GM18517 (cell line): ENCODE measurements around the gene LRRC4.

Source experiments
- ATAC-seq: cut with Tn5 transposase; IDR thresholded peaks from one replicate; pipeline ENCODE4 v1.9.1; 2021; ENCODE audit warnings: mild to moderate bottlenecking, moderate library complexity; ENCODE audit not compliant: unreplicated experiment

Gene LRRC4, protein sequence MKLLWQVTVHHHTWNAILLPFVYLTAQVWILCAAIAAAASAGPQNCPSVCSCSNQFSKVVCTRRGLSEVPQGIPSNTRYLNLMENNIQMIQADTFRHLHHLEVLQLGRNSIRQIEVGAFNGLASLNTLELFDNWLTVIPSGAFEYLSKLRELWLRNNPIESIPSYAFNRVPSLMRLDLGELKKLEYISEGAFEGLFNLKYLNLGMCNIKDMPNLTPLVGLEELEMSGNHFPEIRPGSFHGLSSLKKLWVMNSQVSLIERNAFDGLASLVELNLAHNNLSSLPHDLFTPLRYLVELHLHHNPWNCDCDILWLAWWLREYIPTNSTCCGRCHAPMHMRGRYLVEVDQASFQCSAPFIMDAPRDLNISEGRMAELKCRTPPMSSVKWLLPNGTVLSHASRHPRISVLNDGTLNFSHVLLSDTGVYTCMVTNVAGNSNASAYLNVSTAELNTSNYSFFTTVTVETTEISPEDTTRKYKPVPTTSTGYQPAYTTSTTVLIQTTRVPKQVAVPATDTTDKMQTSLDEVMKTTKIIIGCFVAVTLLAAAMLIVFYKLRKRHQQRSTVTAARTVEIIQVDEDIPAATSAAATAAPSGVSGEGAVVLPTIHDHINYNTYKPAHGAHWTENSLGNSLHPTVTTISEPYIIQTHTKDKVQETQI

DNA sequence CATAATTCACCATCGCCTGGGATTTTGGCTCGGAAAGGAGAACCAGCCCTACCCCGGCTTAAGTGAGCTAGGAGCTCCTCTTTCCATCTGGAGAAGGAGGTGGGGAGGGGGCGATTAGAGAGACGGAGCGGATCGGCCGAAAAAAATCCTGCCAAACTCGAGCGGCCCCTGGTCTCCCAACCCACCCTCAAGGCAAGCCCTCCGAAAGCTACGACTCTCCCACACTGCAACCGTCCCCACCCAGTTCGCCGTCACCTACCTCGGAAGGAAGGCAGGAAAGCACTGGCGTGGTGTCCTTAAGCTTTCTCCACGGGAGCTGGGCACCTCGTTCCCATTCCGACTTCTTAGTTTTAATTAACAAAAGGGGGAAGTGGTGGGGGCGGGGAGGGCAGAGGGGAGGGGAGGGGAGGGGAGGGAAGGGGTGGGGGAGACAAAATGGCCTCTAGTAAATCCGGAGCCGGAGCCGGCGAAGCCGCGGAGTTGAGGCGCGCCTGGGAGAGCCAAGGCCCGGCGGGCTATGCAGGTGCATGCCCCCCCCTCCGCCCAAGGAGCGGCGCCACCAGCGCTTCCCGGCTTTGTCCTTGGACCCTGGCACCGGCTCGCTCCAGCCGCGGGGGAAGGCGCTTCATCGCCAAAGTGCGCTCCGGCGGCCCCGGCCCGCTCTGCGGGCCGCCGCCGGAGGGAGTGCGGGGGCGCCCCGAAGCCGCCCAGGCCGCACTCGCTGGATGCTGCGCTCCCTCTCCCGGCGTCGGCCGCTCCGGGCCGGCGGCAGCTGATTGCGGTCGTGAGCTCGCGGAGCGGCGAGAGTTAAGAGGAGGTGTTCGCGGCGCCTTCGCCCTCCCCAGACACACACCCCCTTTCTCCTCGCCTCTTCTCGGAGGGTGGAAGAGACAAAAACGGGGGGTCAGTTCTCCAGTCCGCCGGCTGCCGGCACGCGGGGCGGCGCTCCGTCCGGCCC lies at the start of gene LRRC4:
TSS of gene LRRC4 (minus strand) at position 784 of the 958 bp plus-strand sequence. CDS start 797 bp downstream, outside the sequence.
- peak; percentile 37 for ATAC-seq

DNA sequence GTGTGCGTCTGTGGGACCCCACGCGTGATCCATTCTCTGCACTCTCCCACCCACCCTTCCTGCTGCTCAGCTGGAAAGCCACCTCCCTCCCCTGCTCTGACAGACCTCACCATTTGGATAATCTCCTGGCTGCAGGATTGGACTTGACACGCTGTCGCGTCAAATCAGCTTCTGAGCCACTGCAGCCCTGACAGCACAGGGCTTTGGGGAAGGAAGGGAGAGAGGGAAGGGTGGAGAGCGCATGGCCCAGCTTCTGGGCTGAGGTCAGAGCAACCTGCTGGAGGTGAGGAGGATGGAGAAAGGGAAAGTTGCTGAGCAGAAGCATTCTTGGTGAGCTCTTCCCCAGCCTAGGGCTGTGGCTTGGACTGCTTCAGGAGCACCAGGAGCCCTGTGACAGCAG lies 48.9 kb upstream of the LRRC4 start:
- no peak for ATAC-seq

DNA sequence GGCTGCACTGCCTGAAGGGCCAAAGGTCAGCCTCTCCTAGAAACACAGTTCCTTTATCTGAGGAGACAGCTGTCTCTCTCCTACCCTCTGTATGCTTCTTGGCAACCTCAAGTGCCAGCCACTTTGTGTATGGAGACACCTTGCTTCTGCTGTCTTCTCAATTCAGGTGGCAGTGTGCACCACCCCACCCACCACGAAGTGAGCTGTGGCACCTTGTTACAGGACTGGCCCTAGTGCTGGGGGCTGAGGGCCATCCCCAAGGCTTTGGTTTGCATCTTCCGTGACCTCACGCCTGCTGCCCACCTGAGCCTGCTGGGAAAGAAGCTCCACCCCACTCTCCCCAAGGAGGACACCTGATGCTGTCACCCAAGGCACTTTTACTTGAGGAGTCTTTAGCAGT lies 47.1 kb upstream of the LRRC4 start:
- ATAC-seq: no peak

DNA sequence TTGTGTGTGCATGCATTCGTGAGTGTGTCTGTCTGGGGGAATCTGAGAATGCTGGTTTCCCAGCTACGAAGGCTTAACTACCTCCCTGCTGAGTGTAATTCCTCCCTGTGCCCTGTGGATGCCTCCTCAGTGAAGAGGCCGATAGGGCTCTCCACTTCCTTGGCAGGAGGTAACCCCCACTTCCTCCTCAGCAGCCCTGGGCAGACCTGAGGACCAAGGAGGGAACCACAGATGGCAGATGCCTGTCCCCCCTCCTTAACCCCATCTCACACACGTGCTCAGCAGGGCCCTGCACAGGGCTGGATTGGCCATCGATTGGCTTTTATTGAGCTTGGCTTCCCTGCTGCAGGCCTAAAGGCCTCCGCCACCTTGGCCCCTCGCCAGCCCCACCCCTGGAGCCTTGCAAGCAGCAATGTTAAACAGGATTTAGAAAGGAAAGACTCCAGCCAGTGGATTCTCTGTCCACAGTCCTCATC lies 45.6 kb upstream of the LRRC4 start:
- ATAC-seq: no peak

DNA sequence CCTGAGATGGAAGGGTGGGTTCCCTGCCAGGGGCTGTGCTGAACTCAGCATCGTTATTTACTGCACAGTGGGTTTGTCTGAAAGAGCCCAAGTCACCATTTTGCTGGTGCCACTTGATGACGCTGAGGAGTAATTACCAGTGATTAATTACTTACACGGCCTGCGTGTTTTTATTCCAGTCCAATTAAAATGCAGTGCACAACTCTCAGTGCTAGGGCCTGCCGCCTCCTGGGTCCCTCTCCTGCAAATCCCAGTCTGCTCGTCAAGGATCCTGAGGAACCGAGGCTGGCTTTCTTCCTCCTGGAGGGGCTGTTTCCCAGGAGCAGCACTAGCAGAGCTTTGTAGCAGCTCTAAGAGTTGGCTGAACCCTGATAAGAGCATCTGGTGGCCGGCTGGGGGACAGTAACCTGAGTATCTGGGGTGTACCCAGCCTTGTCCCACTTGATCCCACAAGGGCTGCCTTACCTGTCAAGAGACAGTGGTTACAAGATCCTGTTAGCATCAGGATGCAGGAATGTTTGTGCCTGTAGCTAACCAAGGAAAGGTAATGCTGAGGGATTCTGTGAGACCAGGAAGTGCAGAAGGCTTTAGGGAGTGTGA lies 45.1 kb upstream of the LRRC4 start:
- ATAC-seq: no peak

DNA sequence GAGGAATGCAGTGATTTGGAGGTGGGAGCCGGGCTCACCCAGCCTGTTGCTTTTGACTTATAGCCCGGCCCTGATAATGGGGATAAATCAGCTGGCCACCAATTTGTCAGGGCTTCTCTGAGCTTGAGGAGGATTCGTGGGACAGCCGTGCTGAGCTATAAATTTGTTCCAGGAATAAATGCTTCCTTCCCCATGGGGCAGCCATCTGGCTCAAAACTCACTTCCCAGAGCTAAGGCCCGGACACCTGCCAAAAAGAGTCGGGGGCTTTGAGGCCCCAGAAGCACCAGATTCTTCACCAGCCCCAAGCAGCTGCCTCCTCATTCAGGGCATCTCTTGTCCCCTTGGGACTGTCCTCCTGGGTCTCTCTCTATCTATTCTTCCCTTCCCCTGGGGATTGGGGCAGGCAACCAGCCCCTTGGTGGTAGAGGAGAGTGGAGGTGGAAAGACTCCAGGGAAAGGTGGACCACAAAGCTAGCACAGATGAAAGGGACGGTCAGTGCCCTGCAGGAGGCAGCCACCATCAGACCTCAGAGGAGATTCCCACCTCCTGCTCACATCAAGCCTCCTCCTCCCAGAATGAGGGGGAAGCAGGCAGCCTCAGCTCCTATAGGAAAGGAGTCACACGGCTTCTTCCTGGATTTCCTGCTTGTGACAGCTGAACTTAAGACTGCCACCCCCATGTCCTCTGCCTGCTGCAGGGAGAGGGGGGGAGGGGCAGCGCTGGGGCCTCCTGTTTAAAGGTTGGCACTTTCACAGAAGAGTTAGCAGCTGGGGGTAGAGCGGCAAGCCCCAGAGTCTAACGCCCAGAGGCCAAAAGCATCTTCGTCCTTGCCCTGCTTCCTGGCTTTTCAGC lies 44.2 kb upstream of the LRRC4 start:
- ATAC-seq: no peak

DNA sequence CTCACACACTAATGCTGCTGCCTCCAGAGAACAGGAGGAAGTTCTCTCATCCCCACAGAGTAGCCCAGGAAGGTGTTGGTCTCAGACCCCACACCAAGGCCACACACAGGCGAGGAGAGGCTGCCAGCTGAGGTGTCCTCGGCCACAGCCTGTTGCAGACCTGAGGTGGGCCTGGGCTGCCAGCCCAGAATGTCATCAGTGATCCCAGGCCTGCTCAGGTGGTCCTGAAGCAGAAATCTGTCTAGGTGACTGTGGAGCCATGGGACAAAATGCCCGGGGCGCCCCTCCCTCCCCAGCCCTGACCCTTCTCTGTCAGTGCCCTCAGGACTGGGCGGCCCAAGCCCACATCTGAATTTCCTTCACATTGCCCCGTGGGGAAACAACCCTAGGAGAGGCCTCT lies 43.5 kb upstream of the LRRC4 start:
- ATAC-seq: no peak

DNA sequence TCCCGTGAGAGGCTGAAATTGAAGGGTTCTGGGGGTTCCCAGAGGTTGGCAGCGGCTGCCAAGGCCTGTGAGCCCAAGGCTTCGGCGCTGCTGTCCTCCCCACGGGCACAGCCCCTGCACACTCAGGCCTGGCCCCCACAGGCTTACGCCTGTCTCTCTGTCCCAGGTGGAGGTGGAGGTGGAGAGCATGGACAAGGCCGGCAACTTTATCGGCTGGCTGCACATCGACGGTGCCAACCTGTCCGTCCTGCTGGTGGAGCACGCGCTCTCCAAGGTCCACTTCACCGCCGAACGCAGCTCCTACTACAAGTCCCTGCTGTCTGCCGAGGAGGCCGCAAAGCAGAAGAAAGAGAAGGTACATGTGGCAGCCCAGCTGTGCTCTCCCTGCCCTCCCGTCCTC lies 43.1 kb upstream of the LRRC4 start:
- ATAC-seq: no peak

DNA sequence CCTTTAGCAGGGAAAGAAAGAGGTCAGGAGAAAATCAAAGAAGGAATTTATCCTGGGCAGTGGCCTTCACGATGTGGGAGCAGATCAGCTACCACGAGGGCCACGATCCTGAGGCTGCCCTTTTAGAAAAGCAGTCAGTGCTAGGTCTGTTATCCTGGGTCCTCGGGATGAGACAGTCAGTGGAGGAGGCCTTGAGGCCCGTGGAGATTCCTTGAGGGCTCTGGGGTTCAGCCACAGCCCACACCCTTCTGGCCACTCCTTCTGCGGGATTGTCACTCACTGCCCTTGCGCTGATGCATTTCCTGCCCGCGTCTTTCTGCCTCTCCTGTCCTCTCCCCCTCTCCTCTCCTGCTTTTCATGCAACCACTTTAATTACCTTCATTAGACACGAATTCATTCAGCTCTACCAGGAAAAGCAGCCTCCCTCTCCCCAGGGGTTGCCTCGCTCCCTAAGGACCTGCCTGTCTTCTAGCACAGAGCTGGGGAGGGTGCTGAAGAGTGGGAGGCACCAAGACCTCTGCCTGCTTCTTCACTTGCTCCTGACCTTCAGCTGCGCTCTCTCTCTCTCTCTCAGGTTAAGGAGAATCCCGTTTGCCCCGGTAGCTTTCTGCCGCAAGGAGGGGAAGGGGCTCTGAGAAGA lies 42.6 kb upstream of the LRRC4 start:
- no peak for ATAC-seq

DNA sequence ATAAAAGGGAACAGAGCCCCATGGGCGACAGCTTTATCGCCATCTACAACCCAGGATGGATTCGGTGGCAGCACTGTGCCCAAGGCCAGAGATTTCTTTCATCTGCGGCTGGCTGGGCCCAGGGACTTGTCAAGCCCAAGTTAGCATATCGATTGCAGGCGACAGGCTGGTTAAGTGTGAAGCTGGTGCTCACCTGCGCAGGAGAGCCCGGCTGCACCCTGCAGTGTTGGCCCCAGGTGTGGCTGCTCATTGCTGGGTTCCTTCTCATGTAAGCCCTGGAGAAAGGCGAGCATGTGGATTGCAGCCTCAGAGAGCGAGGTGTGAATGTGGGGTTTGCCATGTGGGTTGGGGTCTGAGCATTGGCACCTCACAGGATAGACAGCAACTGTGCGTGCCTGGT lies 40.6 kb upstream of the LRRC4 start:
- ATAC-seq: no peak

DNA sequence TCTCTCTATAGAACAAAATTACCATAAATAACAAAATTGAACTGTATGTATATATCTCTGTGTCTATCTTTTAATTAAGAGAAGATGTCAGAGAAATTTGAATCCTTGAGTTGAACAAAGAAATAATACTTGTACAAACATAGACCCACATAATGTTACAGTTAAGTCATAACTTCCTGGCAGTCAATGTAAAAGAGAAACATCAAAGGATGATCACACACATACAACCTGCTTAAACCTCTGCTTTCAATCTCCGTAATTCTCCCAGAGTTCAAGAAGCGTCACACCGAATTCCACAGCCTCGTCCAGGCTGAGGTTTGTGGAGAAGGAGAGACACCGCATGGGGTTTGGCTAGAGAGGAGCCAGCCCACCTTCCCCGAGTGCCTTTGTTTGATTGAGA lies 40.1 kb upstream of the LRRC4 start:
- ATAC-seq: no peak

DNA sequence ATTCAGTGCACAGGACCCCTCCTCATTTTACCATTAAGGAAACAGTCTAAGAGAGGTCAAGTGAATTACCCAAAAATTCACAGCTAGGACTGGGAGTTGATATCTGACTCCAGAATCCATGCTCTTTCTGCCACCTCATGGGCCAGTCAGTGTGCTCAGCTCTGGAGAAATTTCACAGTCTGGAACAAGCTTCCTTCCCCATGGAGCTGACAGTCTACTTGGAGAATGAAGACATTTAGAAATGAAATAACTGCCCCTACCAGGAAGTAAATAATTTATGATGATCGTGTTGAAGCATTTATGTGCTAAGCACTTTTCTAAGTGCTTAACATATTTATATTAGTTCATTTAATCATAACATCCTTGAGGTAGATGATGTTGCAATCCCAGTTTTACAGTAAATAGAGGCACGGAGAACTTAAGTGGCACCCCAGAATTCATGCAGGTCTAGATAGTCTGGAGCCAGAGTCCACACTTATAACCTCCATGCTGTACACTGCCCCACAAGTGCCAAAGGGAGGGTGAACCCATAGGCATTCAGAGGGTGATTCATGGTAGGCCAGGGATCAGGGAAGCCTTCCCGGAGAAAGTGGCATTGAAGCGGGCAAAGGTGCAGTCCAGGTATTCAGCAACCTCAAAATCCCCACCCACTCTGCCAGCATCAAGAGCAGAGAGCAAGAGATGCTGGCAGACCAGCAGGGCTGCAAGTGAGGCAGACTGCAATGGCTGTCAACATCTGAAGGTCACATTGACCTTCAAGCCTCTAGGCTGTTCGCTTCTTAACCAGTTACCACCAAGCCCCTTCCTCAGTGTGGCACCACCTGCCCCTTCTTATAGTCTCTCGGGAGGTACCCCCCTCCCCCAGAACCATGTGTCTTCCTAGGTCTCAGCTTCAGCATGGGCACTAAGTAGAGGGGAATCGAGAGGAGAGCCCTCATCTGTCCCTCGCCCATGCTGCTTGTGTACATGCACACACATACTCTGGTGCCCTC lies 38.4 kb upstream of the LRRC4 start:
- ATAC-seq: no peak

DNA sequence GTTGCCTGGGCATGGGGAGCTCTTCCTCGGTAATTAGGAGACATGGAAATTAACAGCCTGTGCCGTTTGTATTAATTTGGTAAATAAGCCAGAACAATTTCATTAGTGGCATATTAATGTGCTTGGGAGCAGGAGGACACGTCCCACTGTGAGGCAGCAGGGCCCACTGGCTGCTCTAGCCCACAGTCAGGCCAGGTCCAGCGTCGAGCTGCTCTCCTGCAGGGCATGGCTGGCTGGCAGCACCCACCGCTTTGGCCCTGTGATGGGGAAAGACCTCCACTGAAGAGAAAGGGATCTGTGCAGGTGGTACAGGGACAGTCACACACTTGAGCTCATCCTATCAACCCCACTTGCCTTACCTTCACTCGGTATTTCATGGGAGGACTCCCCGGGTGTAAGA lies 37.5 kb upstream of the LRRC4 start:
- ATAC-seq: no peak

DNA sequence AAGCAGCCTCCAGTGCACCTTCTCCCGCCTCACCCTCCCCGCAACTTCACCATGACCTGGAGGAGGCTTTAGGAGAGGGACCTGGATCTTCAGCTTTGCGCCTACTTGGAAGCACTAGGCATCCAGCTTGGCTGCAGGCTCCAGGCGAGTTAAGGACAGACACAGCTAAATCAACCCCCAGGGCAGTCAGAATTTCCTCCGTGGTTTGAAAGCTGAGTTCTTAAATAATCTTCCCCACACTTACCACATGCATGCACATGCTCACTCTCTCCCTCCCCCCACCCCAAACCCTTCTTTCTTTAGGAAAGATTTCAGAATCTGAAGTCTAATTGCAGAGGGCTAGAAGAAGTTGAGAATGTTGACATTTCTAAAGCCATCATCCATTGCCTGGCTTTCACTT lies 36.7 kb upstream of the LRRC4 start:
- no peak for ATAC-seq

DNA sequence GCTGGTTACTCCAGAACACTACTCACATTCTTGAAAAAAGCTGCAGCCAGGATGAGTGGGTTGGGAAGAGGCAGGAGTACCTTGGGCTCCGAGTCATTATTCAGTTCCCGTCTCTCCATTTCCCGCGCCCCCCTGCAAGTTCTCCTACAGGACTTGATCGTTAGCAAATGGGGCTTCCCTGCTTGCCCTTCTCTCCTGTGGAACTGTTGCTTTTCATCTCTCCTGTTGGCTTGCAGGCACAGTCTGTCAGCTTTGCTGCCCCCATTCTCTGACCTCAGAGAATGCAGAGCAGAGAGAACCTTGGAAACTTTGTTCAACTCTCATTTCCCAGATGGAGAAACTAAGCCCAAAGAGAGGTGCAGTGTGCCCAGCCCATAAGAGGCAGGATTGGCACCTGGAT lies 35.6 kb upstream of the LRRC4 start:
- ATAC-seq: no peak

DNA sequence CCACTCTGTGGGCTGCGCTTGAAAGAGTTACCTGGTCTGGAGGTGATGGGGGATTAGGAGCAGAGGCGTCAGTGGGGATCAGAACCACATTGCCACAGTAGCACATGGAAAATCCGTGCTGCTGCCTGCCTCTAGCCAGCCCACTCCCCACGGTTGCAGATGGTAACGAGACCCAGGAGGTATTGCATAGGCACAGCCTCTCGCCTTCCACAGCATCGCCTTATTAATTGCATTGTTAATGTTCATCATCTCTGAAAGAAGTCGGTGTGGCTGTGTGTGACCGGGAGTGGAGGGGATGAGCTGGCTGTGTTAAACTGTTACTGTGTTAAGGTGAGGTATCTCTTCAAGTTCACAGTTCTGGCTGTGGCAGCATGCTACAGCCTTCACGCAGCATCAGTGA lies 35.2 kb upstream of the LRRC4 start:
- ATAC-seq: no peak

DNA sequence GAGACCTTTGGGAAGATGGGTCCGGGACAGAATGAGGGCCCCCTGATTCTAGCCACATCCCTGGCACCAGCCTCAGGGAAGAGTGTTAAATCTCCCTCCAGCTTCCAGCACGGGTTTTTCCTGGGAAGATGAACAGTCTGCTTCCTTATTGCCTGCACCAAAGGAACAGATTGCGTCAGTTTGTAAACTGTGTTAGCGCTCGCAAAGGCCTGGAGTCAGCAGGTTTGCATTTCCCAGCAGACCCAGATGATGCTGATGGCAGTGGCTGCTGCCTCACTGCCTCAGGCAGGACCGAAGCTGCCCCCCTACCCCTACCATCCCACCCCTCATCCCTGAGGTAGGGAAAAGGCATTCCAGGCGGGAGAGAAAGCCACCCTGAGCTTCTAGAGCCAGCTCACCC lies 34.6 kb upstream of the LRRC4 start:
- ATAC-seq: no peak

DNA sequence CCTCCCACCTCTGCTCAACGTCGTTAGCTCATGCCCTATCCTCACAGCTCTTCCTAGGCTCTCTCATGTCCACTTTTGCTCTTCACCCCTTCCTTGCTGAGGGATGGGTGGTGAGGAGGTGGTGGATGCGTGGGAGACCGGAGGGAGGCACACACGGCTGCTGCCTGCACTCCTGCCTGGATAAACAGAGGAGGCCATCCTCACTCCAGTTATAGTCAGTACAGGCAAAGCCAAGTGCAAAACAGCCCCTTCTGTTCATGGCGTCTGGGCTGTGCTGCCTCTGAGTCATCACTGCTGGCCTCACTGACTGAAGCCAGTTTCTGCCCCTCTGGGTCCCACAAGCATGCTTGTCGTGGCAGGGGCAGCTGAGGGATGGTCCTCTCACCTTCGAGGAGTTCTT lies 31.9 kb upstream of the LRRC4 start:
- ATAC-seq: no peak
